SU-DHL-6 (cell line): ENCODE results near the gene MORC2.

Source experiments
- H2AFZ ChIP-seq: fragments of 200-600 bp; sonication (generic); 2 replicates; pipeline ENCODE4 v1.6.1; 2014; ENCODE audit warnings: low read depth, mild to moderate bottlenecking, moderate library complexity, mixed read lengths, antibody characterized with exemption, low read length; ENCODE audit not compliant: severe bottlenecking
- H3F3A ChIP-seq: fragments of 200-600 bp; shearing (Covaris generic); 2 replicates; pipeline ENCODE4 v1.6.0; 2016; ENCODE audit warnings: antibody characterized with exemption, mild to moderate bottlenecking; ENCODE audit not compliant: insufficient read depth
- H3K27ac ChIP-seq: fragments of 200-600 bp; sonication (generic); 2 replicates; pipeline ENCODE4 v1.5.1; 2016; ENCODE audit warnings: low read depth, mild to moderate bottlenecking, low read length, moderate library complexity, mixed read lengths
- H3K27me3 ChIP-seq: fragments of 200-600 bp; sonication (generic), shearing (Covaris generic); 2 replicates; pipeline ENCODE4 v1.6.0; 2014; ENCODE audit warnings: mild to moderate bottlenecking, low read length
- H3K36me3 ChIP-seq: fragments of 200-600 bp; sonication (generic); 2 replicates; pipeline ENCODE4 v1.6.1; 2014; ENCODE audit warnings: mild to moderate bottlenecking, low read length, mixed read lengths
- H3K4me2 ChIP-seq: fragments of 300-600, 200-600 bp; shearing (Covaris generic), sonication (generic); 2 replicates; pipeline ENCODE4 v1.6.0; 2014; ENCODE audit warnings: low read length, low read depth, mild to moderate bottlenecking; ENCODE audit not compliant: poor library complexity, severe bottlenecking
- H3K4me3 ChIP-seq: fragments of 200-600 bp; sonication (generic); 2 replicates; pipeline ENCODE4 v1.5.1; 2014; ENCODE audit warnings: antibody characterized with exemption, low read length, mild to moderate bottlenecking, mixed read lengths; ENCODE audit not compliant: insufficient read depth, poor library complexity, severe bottlenecking
- H3K79me2 ChIP-seq: fragments of 200-600 bp; sonication (generic); 2 replicates; pipeline ENCODE4 v1.6.1; 2014; ENCODE audit warnings: mild to moderate bottlenecking, low read length, moderate library complexity; ENCODE audit not compliant: insufficient read depth
- H3K9ac ChIP-seq: fragments of 200-600 bp; sonication (generic); 2 replicates; pipeline ENCODE4 v1.7.0; 2014; ENCODE audit warnings: mild to moderate bottlenecking, low read length
- H3K9me2 ChIP-seq: fragments of 200-600 bp; sonication (generic); replicated peaks from 2 replicates; pipeline ENCODE4 v1.6.1; 2014; ENCODE audit warnings: low read length; ENCODE audit not compliant: insufficient read depth
- H3K9me3 ChIP-seq: fragments of 200-600 bp; sonication (generic); 2 replicates; pipeline ENCODE4 v1.6.1; 2014; ENCODE audit warnings: low read length, mixed read lengths; ENCODE audit not compliant: insufficient read depth
- H4K20me1 ChIP-seq: fragments of 200-600 bp; sonication (generic); 2 replicates; pipeline ENCODE4 v1.6.1; 2014; ENCODE audit warnings: low read depth, mild to moderate bottlenecking, antibody characterized with exemption, low read length, moderate library complexity, mixed read lengths
- CTCF ChIP-seq: fragments of 200-600 bp; sonication (generic); IDR thresholded peaks from one replicate; pipeline ENCODE4 v1.5.1; 2017; ENCODE audit warnings: antibody characterized with exemption, mild to moderate bottlenecking, low read length, moderate library complexity; ENCODE audit not compliant: insufficient read depth, poor library complexity, severe bottlenecking
- EZH2phosphoT487 ChIP-seq: fragments of 200-600 bp; sonication (generic), shearing (Covaris generic); conservative IDR thresholded peaks from 2 replicates; pipeline ENCODE4 v1.6.1; 2018; ENCODE audit warnings: mild to moderate bottlenecking, antibody characterized with exemption, low read length, moderate library complexity, mixed read lengths

The MORC2 gene

GRCh38 chr22:30985561-30986208, 17.1 kb upstream of the MORC2 start:
- Histone ChIP-seq H3K9me2 (no peaks in the 10 kb centered on the region), H3K9ac (no peak overlapping the region), H2AFZ (no peak overlapping the region), H3K27me3 (no peaks in the 10 kb centered on the region), H3F3A (no peaks in the 10 kb centered on the region), H3K36me3 (no peaks in the 10 kb centered on the region), H3K79me2 (no peaks in the 10 kb centered on the region), H4K20me1 (no peaks in the 10 kb centered on the region), H3K27ac (no peak overlapping the region), H3K9me3 (no peaks in the 10 kb centered on the region), H3K4me3 (no peak overlapping the region), H3K4me2 (no peak overlapping the region)
- TF ChIP-seq EZH2phosphoT487, result no peak
- TF ChIP-seq CTCF, result no peak

GRCh38 chr22:30984317-30984716, 15.7 kb upstream of the MORC2 start:
- Histone ChIP-seq H3K36me3 (no peaks in the 10 kb centered on the region), H2AFZ (no peak overlapping the region), H3F3A (no peaks in the 10 kb centered on the region), H4K20me1 (no peaks in the 10 kb centered on the region), H3K9me2 (no peaks in the 10 kb centered on the region), H3K27me3 (no peaks in the 10 kb centered on the region), H3K79me2 (no peaks in the 10 kb centered on the region), H3K9me3 (no peaks in the 10 kb centered on the region), H3K27ac (no peak overlapping the region), H3K9ac (no peak overlapping the region), H3K4me2 (no peak overlapping the region), H3K4me3 (no peak overlapping the region)
- TF ChIP-seq CTCF, result no peak
- TF ChIP-seq EZH2phosphoT487, result no peak

- no peak overlapping the region for H3K4me3 ChIP-seq
- H4K20me1 ChIP-seq, result no peaks in the 10 kb centered on the region
- TF ChIP-seq CTCF (no peak), EZH2phosphoT487 (no peak)
- H3K36me3 ChIP-seq, result 0 out of 2 replicates have a peak, but pooled peaks cover 3% of the 10 kb centered on the region
- no peak overlapping the region for H3K9ac ChIP-seq
- H3K27ac ChIP-seq, result no peak overlapping the region
- no peaks in the 10 kb centered on the region for H3F3A ChIP-seq
- no peak overlapping the region for H2AFZ ChIP-seq
- no peak overlapping the region for H3K4me2 ChIP-seq
- H3K9me2 ChIP-seq, result no peaks in the 10 kb centered on the region
- H3K79me2 ChIP-seq, result 0 out of 2 replicates have a peak, but pooled peaks cover 5% of the 10 kb centered on the region
- no peaks in the 10 kb centered on the region for H3K27me3 ChIP-seq
- H3K9me3 ChIP-seq, result no peaks in the 10 kb centered on the region
Measured at GRCh38 chr22:30982512-30982911, 13.9 kb upstream of the MORC2 start.
